HG03378 (cell line): ENCODE data around the gene UNK.
"Not testable (repeated sequence)": the region's sequence is repeated elsewhere in the genome, so short reads cannot be mapped to it uniquely, and the experiment has no call there.

Experiments
- ATAC-seq: cut with Tn5 transposase; IDR thresholded peaks from one replicate; pipeline ENCODE4 v1.9.1; 2021; ENCODE audit warnings: mild to moderate bottlenecking, moderate library complexity; ENCODE audit not compliant: unreplicated experiment

UNK gene

GRCh38 chr17:75754378-75755204 lies 30.0 kb upstream of the UNK start:
- ATAC-seq = no peak

GRCh38 chr17:75755205-75755901 lies 29.3 kb upstream of the UNK start:
- no peak for ATAC-seq

GRCh38 chr17:75755990-75756389 lies 28.6 kb upstream of the UNK start:
- ATAC-seq = no peak

- ATAC-seq = no peak
Observed at GRCh38 chr17:75756451-75757085, 28.0 kb upstream of the UNK start.

- no peak for ATAC-seq
Observed at GRCh38 chr17:75757086-75757681, 27.4 kb upstream of the UNK start.

- no peak for ATAC-seq
Observed at GRCh38 chr17:75758131-75758905, 26.3 kb upstream of the UNK start.

- ATAC-seq = no peak
Observed at GRCh38 chr17:75759457-75759856, 25.1 kb upstream of the UNK start.

GRCh38 chr17:75759978-75760640 lies 24.5 kb upstream of the UNK start:
- not testable (repeated sequence) for ATAC-seq

GRCh38 chr17:75762513-75763268 lies 21.9 kb upstream of the UNK start:
- no peak for ATAC-seq

- ATAC-seq = no peak
Observed at GRCh38 chr17:75763269-75763607, 21.4 kb upstream of the UNK start.

GRCh38 chr17:75763613-75764416 lies 20.8 kb upstream of the UNK start:
- ATAC-seq = no peak

- no peak for ATAC-seq
Observed at GRCh38 chr17:75764417-75764710, 20.2 kb upstream of the UNK start.

GRCh38 chr17:75764711-75765421 lies 19.7 kb upstream of the UNK start, which contains the start of gene GALK1:
Gene GALK1, minus strand, starts transcription at chr17:75765192. Its CDS starts 56 bp downstream, at chr17:75765136.
- no peak for ATAC-seq

- no peak for ATAC-seq
Observed at GRCh38 chr17:75765981-75766380, 18.6 kb upstream of the UNK start.

- no peak for ATAC-seq
Observed at GRCh38 chr17:75767881-75768280, 16.7 kb upstream of the UNK start.

- ATAC-seq = no peak
Observed at GRCh38 chr17:75769536-75769935, 15.1 kb upstream of the UNK start.

- ATAC-seq = no peak
Observed at GRCh38 chr17:75771334-75772281, 13.0 kb upstream of the UNK start.
